Measurements from ENCODE around the gene TNNC2. TPM values are rescaled to one million over a fixed set of nuclear protein-coding genes. Genes with fewer than 3 reads are reported as not detected.

Gene TNNC2
- polyA plus RNA-seq, 1 donor from 2014 or later = 3.8 TPM

GRCh38 chr20:45873409-45874103, 46.4 kb upstream of the TNNC2 start:
- Histone ChIP-seq H3F3A (ENCODE audit: insufficient read depth, low read length, poor library complexity, severe bottlenecking) (no peaks in the 10 kb centered on the region), H3K36me3 (ENCODE audit: insufficient read depth, low read length) (no peaks in the 10 kb centered on the region), H2AFZ (ENCODE audit: low read depth, low read length) (no peak overlapping the region), H3K27ac (ENCODE audit: low read length) (no peak overlapping the region), H3K9me2 (ENCODE audit: insufficient read depth, low read length) (no peaks in the 10 kb centered on the region), H3K9me3 (ENCODE audit: low read length) (no peaks in the 10 kb centered on the region), H3K27me3 (ENCODE audit: insufficient read depth, low read depth, low read length) (no peaks in the 10 kb centered on the region), H3K4me2 (ENCODE audit: low read length) (no peak overlapping the region), H4K20me1 (ENCODE audit: insufficient read depth) (no peaks in the 10 kb centered on the region), H3K4me3 (ENCODE audit: low read length) (no peak overlapping the region), H3K79me2 (replicated peaks; ENCODE audit: insufficient read depth, low read length) (no peaks in the 10 kb centered on the region), H3K9ac (ENCODE audit: low read length) (no peak overlapping the region)
- no peak for TF ChIP-seq EP300 (conservative IDR thresholded peaks at IDR 0.05; ENCODE audit: poor library complexity, severe bottlenecking)
- no peak for TF ChIP-seq SMC3 (conservative IDR thresholded peaks at IDR 0.05; ENCODE audit: poor library complexity)
- no peak for TF ChIP-seq TAF1 (IDR thresholded peaks at IDR 0.05; ENCODE audit: low read depth)
- TF ChIP-seq MXI1 (conservative IDR thresholded peaks at IDR 0.05; ENCODE audit: poor library complexity, severe bottlenecking) = no peak
- TF ChIP-seq RAD21 (conservative IDR thresholded peaks at IDR 0.05) = no peak
- no peak for TF ChIP-seq POLR2AphosphoS5 (IDR thresholded peaks at IDR 0.05)
- no peak for TF ChIP-seq REST (IDR thresholded peaks at IDR 0.05; ENCODE audit: borderline replicate concordance)
- no peak for TF ChIP-seq CTCF (IDR thresholded peaks at IDR 0.05; ENCODE audit: poor library complexity, severe bottlenecking)
- TF ChIP-seq EZH2 (IDR thresholded peaks at IDR 0.05; ENCODE audit: borderline replicate concordance, insufficient read depth, low read length, poor library complexity, severe bottlenecking) = no peak

GRCh38 chr20:45872626-45873025, 45.5 kb upstream of the TNNC2 start:
- H3K27me3 ChIP-seq (ENCODE audit: insufficient read depth, low read depth, low read length) = no peaks in the 10 kb centered on the region
- no peak overlapping the region for H2AFZ ChIP-seq (ENCODE audit: low read depth, low read length)
- TF ChIP-seq SMC3 (conservative IDR thresholded peaks at IDR 0.05; ENCODE audit: poor library complexity) (no peak), POLR2AphosphoS5 (IDR thresholded peaks at IDR 0.05) (no peak), RAD21 (conservative IDR thresholded peaks at IDR 0.05) (no peak), EZH2 (IDR thresholded peaks at IDR 0.05; ENCODE audit: borderline replicate concordance, insufficient read depth, low read length, poor library complexity, severe bottlenecking) (no peak), TAF1 (IDR thresholded peaks at IDR 0.05; ENCODE audit: low read depth) (no peak), REST (IDR thresholded peaks at IDR 0.05; ENCODE audit: borderline replicate concordance) (no peak), CTCF (IDR thresholded peaks at IDR 0.05; ENCODE audit: poor library complexity, severe bottlenecking) (no peak), MXI1 (conservative IDR thresholded peaks at IDR 0.05; ENCODE audit: poor library complexity, severe bottlenecking) (no peak), EP300 (conservative IDR thresholded peaks at IDR 0.05; ENCODE audit: poor library complexity, severe bottlenecking) (no peak)
- no peak overlapping the region for H3K9ac ChIP-seq (ENCODE audit: low read length)
- H3K9me3 ChIP-seq (ENCODE audit: low read length) = no peaks in the 10 kb centered on the region
- no peaks in the 10 kb centered on the region for H3K79me2 ChIP-seq (replicated peaks; ENCODE audit: insufficient read depth, low read length)
- H3K36me3 ChIP-seq (ENCODE audit: insufficient read depth, low read length) = no peaks in the 10 kb centered on the region
- H3K4me3 ChIP-seq (ENCODE audit: low read length) = no peak overlapping the region
- H4K20me1 ChIP-seq (ENCODE audit: insufficient read depth) = no peaks in the 10 kb centered on the region
- no peaks in the 10 kb centered on the region for H3K9me2 ChIP-seq (ENCODE audit: insufficient read depth, low read length)
- H3F3A ChIP-seq (ENCODE audit: insufficient read depth, low read length, poor library complexity, severe bottlenecking) = no peaks in the 10 kb centered on the region
- H3K4me2 ChIP-seq (ENCODE audit: low read length) = no peak overlapping the region
- no peak overlapping the region for H3K27ac ChIP-seq (ENCODE audit: low read length)

Measured in neural cell (in vitro differentiated cells).